Astrocyte of the cerebellum (primary cell): ENCODE results near the gene IFT88.

Source experiments
- DNase-seq: peaks from one replicate; pipeline ENCODE4 v3.0.0-alpha.2; 2011; ENCODE audit warnings: low read depth
- H3K4me3 ChIP-seq: 2 replicates; pipeline ENCODE4 v1.5.1; 2011; ENCODE audit warnings: mild to moderate bottlenecking, low read depth, low read length, moderate library complexity
- CTCF ChIP-seq: IDR thresholded peaks from 2 replicates; pipeline ENCODE4 v1.5.1; 2012; ENCODE audit warnings: low read length, low read depth, moderate library complexity, mild to moderate bottlenecking; ENCODE audit errors: missing control alignments
- in situ Hi-C: cut with HindIII; loops from 2 replicates; pipeline ENCODE4 v1.10.0; 2017; ENCODE audit warnings: low sequenced_read_pairs

IFT88 gene

GRCh38 chr13:20704459-20705069 lies 137.6 kb downstream of the IFT88 start:
- peak overlapping the region; percentile 34 for H3K4me3 ChIP-seq
- no peak for TF ChIP-seq CTCF
- no peak for DNase-seq
- in situ Hi-C loops: loop anchor here (25.0 kb wide), 1 partner anchor 517 kb away; the partner anchor contains the start of gene GJB2

- TF ChIP-seq CTCF: no peak
- no peak for DNase-seq
- no peak overlapping the region for H3K4me3 ChIP-seq
- in situ Hi-C loops: loop anchor here (25.0 kb wide), 1 partner anchor 519 kb away; the partner anchor contains the start of gene GJB2
Measured at GRCh38 chr13:20706661-20707060, 139.7 kb downstream of the IFT88 start.

GRCh38 chr13:20708216-20708615 lies 141.3 kb downstream of the IFT88 start:
- DNase-seq: no peak
- in situ Hi-C loops: loop anchor here (25.0 kb wide), 1 partner anchor 521 kb away; the partner anchor contains the start of gene GJB2
- no peak overlapping the region for H3K4me3 ChIP-seq
- TF ChIP-seq CTCF: no peak

GRCh38 chr13:20709369-20709768 lies 142.4 kb downstream of the IFT88 start:
- no peak for TF ChIP-seq CTCF
- DNase-seq: no peak
- H3K4me3 ChIP-seq: no peak overlapping the region
- in situ Hi-C loops: loop anchor here (25.0 kb wide), 1 partner anchor 522 kb away; the partner anchor contains the start of gene GJB2

- no peak overlapping the region for H3K4me3 ChIP-seq
- no peak for DNase-seq
- in situ Hi-C loops: loop anchor here (25.0 kb wide), 1 partner anchor 522 kb away; the partner anchor contains the start of gene GJB2
- TF ChIP-seq CTCF: no peak
Measured at GRCh38 chr13:20709782-20710181, 142.8 kb downstream of the IFT88 start.

GRCh38 chr13:20711301-20712044 lies 144.5 kb downstream of the IFT88 start:
- no peak overlapping the region for H3K4me3 ChIP-seq
- TF ChIP-seq CTCF: peak; percentile 14
- no peak for DNase-seq
- in situ Hi-C loops: loop anchor here (25.0 kb wide), 1 partner anchor 524 kb away; the partner anchor contains the start of gene GJB2
